HG03432 (cell line): ENCODE measurements around the gene SIRT7.

Experiments used
- ATAC-seq: cut with Tn5 transposase; IDR thresholded peaks from one replicate; pipeline ENCODE4 v1.9.1; 2021; ENCODE audit warnings: mild to moderate bottlenecking, moderate library complexity; ENCODE audit not compliant: unreplicated experiment

The SIRT7 gene

DNA sequence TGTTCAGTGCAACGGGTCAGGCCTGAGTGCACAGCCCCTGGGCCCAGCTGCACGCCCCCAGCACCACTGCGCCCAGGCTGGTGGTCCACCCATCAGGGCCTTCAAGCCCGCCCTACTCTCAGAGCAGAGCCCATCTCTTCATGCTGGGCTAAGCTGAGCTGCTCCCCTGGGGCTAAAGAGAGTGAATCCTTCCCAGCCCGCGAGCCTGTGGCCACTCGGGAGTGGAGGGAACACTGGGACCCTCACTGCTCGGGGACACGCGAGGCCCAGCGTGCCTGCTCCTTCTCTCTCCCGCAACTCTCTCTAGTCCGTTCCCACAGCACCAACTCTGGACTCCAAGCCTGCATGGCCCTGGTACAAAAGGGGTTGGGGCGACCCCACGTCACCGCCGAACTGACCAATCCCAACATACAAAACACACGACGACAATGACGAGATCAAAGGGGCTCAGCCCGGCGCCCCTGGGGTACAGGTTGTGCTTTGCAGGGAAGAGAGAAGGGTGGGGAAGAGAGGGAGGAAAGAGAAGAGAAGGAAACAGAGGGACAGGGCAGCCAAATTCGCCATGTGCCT is 4.1 kb upstream of the SIRT7 start:
- no peak for ATAC-seq

DNA sequence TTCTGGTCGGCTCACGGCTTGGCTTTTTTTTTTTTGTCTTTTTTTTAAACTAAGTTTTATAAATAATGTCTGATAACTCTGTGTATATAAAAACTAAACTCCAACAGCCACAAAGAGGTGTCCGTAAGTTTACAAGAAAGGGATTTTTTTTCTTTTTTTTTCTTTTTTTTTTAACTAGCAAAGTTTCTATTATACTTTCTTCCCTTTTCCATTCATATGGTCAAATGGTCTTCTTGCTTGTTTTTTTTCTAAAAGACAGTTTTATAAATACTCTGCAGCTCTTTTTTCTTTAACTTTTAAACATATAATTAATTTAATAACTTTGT is 3.5 kb upstream of the SIRT7 start:
- ATAC-seq: no peak

DNA sequence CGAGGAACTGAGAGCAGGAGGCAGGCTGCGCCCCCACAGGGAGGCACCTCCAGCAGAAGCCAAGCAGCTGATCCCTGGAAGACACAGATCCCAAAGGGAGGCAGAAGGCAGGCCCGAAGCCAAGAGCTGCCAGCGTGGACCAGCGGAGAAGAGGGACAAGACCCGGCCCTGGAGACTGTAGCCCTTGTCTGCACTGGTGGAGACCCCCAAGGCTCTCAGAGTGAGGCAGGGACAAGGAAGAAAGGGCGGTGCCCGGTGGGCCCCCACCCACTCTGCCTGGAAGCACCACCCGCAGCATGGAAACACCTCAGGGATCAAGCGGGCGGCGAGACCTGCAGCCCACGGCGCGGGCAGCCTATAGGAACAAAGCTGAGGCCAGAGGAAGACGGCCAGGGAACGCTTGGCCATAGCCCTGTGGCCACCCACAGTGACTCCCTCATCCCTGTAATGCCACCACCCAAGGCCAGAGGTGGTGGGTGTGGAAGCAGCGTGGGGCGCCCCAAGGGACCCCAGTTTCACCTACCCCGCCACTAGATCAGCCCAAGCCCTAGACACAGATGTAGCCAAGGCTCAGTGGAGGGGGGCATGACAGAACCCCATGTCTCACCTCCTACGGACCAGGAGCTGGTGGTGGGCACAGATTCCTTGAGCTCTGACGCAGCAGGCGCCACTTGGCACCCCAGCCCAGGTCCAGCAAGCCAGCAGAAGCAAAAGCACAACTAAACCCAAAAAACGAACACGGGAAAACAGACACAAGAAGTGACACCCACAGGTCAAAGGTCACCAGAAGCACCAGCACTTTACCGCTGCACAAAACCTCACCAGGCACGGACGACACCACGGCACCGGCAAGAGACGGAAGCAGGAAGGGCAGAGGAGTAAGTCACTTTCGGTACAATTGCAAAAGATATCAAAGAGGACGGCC is 2.9 kb upstream of the SIRT7 start:
- no peak for ATAC-seq

DNA sequence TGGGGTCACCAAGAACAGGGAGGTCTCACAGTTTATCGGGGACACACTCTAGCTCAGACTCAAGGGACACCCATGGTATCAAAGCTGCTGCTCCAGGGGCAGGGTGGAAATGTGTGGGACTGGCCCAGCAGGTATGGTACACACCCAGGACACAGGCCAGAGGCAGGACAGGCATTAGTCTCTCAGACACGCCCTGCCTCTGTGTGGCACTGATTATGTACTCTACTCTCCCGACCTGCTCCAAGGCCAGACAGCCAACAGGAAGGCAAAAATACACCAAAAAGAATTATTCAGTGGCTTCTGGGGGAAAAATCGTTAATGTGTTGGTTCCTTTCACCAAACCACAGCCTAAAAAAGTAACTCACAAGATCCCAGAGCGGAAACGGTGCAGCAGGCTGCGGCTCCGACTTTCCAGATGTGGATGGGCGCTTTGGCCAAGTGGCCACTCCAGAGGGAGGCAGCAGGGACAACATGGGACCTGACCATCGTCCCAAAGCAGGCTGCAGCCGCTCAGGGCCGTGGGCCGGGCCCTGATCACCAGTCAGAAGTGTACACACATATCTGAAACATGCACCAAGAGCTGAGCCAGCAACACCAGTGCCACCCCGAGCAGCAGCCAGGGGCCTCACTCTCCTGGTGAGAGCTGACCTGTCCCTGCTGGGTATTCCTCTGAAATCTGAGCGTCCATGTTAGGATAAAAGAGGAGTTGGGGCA is 1.0 kb upstream of the SIRT7 start:
- no peak for ATAC-seq

DNA sequence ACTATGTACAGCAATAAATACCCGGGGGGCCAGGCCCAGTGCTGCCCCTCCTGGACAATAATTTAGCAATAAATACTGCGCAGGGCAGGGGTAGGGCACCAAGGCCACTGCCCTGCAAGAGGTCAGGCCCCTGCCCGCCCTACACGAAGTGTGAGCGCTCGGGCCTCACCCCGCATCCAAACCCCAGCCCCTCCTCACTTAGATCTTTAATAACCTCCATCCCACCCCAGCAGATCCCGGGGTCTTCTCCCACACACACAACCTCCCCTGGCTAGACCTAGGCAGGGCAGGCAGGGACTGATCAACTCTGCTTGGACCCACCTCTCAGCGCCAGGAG is 325 bp upstream of the SIRT7 start:
- ATAC-seq: peak; percentile 8

DNA sequence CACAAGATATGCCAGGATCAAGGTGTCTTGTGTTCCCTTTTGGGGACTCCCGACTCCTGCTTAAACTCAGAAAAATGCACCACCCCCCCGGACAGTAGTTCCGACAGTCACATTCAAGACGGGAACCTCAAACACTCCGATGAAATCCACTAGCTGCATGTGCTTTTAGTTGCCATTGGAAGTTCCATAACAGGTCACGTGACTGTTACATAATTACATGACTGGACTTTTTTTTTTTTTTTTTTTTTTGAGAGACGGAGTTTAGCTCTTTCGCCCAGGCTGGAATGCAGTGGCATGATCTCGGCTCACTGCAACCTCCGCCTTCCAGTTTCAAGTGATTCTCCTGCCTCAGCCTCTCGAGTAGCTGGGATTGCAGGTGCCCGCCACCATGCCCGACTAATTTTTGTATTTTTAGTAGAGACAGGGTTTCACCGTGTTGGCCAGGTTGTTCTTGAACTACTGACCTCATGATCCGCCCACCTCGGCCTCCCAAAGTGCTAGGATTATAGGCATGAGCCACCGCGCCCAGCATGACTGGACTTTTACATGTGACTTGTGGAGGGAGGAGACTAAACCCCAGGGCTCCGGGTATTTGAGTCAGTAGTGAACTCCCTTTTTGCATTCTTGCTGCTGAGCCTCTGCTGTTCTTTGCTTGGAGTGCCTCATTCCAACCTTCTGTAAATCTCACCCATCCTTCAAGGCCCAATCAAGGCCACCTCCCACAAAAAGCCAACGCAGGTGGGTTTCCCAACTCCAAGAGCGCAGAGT is 1.6 kb downstream of the SIRT7 start:
- no peak for ATAC-seq

DNA sequence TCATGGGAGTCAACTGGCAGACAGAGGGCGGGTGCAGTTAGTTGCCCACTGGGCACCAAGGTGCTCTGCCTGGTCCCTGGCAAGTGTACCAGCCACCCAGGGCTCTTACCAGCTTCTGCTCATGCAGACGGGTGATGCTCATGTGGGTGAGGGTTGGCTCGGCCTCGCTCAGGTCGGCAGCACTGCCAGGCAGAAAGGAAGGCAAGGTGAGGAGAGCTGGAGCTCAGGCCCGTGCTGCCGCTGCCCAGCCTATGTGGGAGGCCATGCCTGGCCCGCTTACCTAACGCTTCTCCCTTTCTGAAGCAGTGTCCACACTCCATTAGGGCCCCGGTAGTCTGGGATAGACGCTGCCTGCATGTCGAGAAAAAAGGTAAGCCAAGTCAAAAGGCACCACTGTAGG is 2.6 kb downstream of the SIRT7 start:
- ATAC-seq: no peak

DNA sequence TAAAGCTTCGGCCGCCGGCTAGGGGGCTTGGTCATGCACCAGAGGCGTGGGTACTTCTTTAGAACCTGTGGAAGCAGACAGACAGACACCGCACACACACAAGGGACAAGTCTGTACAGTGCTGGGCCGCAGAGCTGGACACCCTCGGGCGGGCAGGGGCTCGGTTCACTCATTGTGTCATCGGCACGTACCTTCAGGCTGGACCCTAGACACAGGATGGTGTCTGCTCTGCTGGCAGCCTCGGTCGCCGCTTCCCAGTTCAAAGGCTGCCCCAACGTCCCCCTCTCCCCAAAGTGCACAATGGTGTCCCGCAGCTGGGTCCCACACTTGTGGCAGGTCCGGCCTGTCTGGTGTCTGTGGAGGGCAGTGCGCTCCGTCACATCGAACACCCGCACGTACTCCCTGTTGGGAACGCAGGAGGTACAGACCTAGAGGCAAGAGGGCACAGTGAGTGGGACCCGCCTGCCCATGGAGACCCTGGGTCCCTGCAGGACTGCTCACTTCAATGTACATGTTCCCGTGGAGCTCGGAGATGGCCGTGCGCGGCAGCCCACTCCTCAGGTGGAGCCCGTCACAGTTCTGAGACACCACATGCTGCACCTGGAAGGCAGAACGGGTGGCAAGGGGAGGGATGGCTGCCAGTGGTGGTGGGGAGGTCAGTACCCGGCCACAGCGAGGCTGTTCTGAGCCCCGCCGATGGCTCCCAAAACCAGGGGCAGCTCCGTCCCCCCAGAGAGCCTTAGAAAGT is 3.7 kb downstream of the SIRT7 start:
- ATAC-seq: no peak

DNA sequence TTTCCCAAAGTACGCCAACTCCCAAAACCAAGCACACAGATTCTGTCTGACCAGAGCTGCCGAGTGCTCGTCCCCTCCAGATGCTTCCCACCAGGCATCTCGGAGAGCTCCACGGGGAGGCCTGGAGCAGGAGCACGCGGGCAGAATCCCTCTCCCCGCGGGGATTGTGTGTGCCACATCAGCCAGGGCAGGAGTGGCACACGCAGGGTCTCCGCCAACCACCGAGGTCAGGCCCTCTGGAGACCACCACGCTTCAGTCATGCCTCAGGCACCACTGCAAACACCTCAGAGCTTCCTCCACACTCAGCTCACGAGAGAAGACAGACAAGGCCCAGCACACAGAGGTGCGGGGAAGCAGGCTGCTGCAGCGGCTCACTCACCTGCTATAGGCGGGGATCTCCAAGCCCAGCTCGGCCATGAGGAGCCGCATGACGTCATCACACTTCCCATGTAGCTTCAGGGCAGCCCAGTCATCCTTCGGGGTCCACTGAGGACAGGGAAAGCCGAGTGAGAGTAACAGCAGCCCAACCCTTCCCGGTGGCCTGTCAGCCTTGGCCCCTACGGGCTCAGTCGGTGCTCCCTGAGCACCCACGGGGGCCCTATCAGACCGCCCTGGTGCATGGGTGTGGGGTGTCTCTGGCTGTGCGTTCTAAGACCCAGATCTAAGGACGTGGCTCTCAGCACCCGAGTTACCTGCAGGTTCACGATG is 4.4 kb downstream of the SIRT7 start:
- ATAC-seq: no peak

DNA sequence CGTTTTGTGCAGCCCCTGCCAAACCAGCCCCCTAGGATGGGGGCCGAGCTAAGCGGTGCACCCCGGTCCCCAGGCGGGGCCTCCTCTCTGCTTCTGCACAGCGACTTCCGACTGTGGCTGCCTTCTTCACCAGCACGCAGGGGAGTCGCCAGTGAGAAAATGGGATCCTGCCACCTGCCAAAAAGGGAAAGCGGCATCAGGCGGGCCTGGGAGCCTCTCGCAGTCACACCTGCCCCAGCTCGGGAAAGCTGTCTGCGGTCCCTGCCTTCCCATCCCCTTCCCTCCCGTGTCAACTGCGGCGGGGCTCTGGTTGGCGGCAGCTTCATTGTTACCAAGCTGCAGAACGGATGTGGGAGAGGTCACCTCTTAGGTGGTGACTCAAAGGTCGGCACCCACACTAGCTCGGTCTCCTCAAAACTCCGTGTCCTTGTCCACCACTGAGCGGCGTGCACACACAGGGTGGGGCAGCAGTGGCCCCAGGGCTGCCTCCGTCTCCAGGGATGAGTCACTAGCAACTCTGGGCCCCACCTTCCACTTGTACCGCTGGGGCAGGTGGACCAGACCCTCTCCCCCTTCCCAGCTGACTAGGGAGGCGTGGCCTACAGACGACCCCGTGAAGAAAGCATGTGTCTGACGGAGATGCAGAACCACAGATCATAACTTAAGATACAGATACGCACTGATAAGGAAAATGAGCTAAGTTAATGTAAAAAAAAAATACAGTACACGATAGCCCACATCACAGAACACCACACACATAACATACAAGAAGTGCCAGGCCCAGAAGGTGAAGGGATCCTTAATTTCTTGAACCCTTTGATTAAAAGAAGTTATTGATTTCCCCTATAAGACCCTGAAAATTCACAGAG is 5.3 kb downstream of the SIRT7 start:
- ATAC-seq: no peak

DNA sequence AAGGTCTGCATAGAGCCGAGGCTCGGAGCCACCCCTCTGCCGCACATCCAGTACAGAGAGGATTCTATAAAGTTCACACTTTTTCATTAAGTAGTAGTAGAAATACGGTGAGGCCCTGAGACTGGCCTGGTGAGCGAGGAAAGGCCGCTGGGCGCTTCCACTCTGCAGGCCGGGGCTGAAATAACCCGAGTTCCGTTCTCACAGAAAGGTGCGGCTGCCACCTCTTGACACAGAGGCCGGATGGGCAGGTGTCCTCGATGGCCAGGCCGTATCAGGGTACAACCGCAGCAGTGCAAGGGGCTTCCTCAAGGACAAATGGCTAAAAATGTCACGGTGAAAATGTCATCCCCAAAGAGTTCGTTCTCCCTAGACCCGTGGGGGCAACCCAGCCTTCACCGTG is 6.0 kb downstream of the SIRT7 start:
- no peak for ATAC-seq

DNA sequence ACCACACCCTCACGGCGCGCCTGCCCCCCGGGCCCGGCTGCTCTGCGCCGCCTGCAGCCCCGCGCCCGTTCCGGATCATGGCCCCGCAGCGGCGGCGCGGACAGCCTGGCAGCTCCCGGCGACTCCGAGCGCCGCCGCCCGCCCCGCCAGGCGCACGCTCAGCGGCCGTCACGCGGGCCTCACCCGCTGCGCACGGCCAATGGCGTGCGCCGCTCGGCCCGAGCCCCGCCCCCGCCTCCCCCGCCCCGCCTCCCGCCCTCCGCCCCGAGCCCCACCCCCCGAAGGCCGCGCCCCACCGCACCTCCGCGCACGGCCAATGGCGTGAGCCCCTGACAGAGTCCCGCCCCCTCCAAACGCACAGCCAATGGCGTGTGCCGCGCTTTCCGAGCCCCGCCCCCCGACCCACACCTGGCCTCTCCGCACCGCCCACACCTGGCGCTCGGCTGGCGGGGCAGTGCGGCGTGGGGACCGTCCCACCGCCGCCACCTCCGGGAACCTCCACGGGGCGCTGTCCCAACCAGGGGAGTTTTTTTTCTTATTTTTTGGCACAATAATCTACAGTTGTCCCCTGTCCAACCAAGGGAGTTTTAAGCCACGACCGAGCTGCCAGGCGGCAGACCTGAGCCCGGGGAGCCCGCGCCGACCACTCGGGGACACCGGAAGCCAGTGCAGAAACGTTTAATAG is 6.6 kb downstream of the SIRT7 start, which contains the start of gene PCYT2:
Gene PCYT2, minus strand, starts transcription at position 123 of the 685 bp plus-strand sequence. Its CDS starts 44 bp downstream, at position 79.
- ATAC-seq: peak; percentile 72

DNA sequence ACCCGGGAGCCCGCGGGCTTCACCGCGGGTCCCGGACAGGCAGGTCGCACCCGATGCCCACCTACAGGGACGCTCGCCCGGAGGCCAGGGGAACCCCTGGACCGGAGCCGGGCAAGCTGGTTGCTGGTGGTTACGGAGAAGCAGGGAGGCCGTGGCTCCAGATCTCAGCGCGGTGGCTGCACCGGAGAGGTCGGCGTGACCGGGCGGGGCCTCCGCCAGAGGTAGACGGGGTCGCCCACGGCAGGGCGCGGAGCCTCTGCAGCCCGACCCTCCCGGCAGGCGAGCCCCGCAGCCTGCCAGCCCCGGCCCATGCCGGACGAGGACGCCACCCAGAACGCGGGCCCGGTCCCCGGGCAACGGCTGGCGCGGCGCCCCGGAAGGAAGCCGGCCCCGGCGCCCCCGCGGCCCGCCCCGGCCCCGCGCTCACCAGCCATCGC is 7.1 kb downstream of the SIRT7 start:
- peak; percentile 39 for ATAC-seq

DNA sequence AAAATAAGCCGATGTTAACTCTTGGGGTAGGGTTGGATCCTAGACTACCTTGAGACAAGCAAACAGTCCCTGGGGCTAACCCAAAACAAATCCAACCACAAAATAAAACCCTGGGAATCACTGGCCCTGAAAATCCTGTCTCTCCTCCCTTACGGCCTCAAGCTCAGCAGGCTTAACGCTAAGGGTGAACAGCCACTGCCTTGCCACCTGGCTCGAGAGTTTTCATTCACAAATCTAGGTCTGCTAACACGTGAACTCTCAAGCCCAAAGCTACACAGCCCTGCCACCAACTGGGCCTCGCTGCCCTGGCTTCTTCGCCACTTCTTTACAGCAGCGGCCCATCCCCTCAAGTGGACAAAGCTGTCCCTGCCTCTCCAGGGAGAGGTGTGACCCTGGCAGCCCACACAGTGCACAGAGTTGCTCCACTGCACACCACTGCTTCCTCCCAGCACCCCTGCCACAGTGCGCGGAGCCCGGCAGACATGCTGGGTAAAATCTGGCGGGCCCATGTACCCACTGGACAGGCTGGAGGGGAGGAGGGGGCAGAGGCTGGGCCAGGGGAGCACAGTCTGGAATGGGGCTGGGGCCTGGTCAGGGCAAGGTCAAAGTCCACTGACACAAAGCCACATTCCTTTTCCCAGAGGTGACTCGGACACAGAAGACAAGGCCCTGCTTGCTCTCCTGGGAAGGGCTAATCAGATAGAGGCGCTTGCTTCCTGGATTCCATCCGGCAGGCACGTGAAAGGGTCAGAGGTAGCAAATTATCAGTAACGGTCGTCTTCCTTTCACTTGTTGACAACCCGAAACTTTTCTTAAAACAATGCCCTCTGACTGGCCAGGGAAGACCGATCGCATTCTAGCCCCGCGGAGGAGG is 7.8 kb downstream of the SIRT7 start:
- ATAC-seq: no peak

DNA sequence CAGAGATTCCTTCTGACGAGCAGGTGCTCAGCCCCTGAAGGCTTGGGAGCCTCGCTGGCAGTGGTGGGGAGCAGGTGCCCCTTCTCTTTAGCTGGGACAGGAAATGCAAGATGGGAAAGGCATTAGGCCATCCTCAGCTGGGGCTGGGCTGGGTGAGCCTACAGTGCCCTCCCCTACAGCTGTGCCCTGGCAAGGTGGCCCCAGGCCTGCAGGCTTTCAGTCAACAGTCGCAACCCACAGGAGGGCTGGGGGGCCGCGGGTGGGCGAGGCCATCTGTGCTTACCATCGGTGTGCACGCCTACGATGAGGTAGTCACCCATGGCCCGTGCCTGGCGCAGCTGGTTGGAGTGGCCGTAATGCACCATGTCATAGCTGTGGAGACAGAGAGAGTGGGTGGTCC is 8.7 kb downstream of the SIRT7 start:
- ATAC-seq: no peak

DNA sequence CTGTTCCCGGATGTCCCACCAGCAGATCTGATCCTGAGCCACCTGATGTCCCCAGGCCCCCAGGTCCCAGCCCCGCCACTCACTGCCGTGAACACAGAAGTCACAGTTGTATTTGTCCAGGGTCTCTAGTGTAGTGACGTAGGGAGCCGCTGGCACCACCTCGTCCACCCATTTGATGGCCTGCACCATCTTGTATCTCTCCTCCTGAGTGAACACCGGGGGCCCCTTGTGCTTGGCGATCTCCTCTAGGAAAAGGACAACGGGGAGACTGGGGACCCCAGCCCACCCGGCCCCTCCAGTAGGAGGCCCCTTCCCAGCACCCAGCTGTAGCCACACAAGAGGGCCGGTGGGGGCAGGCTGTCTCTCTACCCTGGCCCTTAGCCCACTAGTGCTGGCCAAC is 9.2 kb downstream of the SIRT7 start:
- no peak for ATAC-seq
